Neural cell (in vitro differentiated cells): ENCODE measurements around the gene FYB1. TPM values are rescaled to one million over a fixed set of nuclear protein-coding genes. Genes with fewer than 3 reads are reported as not detected.

ENCODE experiments used
- H2AFZ ChIP-seq: fragments of 200-600, 300-800 bp; sonication (generic), shearing (Covaris generic); 2 replicates; pipeline ENCODE4 v1.6.0; 2014; ENCODE audit warnings: low read depth, mild to moderate bottlenecking, antibody characterized with exemption, low read length, moderate library complexity
- H3F3A ChIP-seq: fragments of 200-600 bp; shearing (Covaris generic); 2 replicates; pipeline ENCODE4 v1.6.1; 2016; ENCODE audit warnings: mild to moderate bottlenecking, moderate library complexity, mixed read lengths, antibody characterized with exemption, low read length; ENCODE audit not compliant: insufficient read depth, poor library complexity, severe bottlenecking
- H3K27ac ChIP-seq: fragments of 200-600, 300-800 bp; sonication (generic), shearing (Covaris generic); 2 replicates; pipeline ENCODE4 v1.5.1; 2014; ENCODE audit warnings: mild to moderate bottlenecking, low read length, moderate library complexity
- H3K27me3 ChIP-seq: fragments of 300-800, 200-600 bp; sonication (generic), shearing (Covaris generic); 2 replicates; pipeline ENCODE4 v1.6.0; 2014; ENCODE audit warnings: mild to moderate bottlenecking, low read depth, low read length, moderate library complexity; ENCODE audit not compliant: insufficient read depth
- H3K36me3 ChIP-seq: fragments of 300-800, 200-600 bp; sonication (generic), shearing (Covaris generic); 2 replicates; pipeline ENCODE4 v1.5.1; 2014; ENCODE audit warnings: mild to moderate bottlenecking, antibody characterized with exemption, low read length, moderate library complexity; ENCODE audit not compliant: insufficient read depth
- H3K4me2 ChIP-seq: fragments of 300-800, 200-600 bp; sonication (generic), shearing (Covaris generic); 2 replicates; pipeline ENCODE4 v1.6.0; 2014; ENCODE audit warnings: mild to moderate bottlenecking, low read length
- H3K4me3 ChIP-seq: fragments of 300-800, 200-600 bp; sonication (generic), shearing (Covaris generic); 2 replicates; pipeline ENCODE4 v1.5.1; 2014; ENCODE audit warnings: mild to moderate bottlenecking, low read length, moderate library complexity
- H3K79me2 ChIP-seq: fragments of 200-600 bp; shearing (Covaris generic); replicated peaks from 2 replicates; pipeline ENCODE4 v1.6.0; 2014; ENCODE audit warnings: mild to moderate bottlenecking, low read length, moderate library complexity; ENCODE audit not compliant: insufficient read depth
- H3K9ac ChIP-seq: fragments of 300-800, 200-600 bp; sonication (generic), shearing (Covaris generic); 2 replicates; pipeline ENCODE4 v1.6.1; 2016; ENCODE audit warnings: mild to moderate bottlenecking, low read length, mixed read lengths
- H3K9me2 ChIP-seq: fragments of 200-600 bp; shearing (Covaris generic); 2 replicates; pipeline ENCODE4 v1.6.1; 2016; ENCODE audit warnings: mild to moderate bottlenecking, low read length, mixed read lengths; ENCODE audit not compliant: insufficient read depth
- H3K9me3 ChIP-seq: fragments of 200-600, 300-800 bp; sonication (generic), shearing (Covaris generic); 2 replicates; pipeline ENCODE4 v1.6.1; 2016; ENCODE audit warnings: mild to moderate bottlenecking, mixed run types, low read length, moderate library complexity, mixed read lengths
- H4K20me1 ChIP-seq: fragments of 200-600 bp; shearing (Covaris generic); 2 replicates; pipeline ENCODE4 v1.6.1; 2016; ENCODE audit warnings: mild to moderate bottlenecking, mixed run types; ENCODE audit not compliant: insufficient read depth
- CTCF ChIP-seq: fragments of 450-650 bp; IDR thresholded peaks from 2 replicates; pipeline ENCODE4 v1.5.1; 2014; ENCODE audit warnings: antibody characterized with exemption, mild to moderate bottlenecking, moderate library complexity; ENCODE audit not compliant: poor library complexity, severe bottlenecking
- EP300 ChIP-seq: fragments of 450-650 bp; conservative IDR thresholded peaks from 2 replicates; pipeline ENCODE4 v1.6.1; 2014; ENCODE audit warnings: antibody characterized with exemption, mild to moderate bottlenecking, moderate library complexity; ENCODE audit not compliant: poor library complexity, severe bottlenecking
- EZH2 ChIP-seq: fragments of 200-600, 300-800 bp; shearing (Covaris generic), sonication (generic); IDR thresholded peaks from 2 replicates; pipeline ENCODE4 v1.6.1; 2014; ENCODE audit warnings: antibody characterized with exemption, low read length, borderline replicate concordance, mild to moderate bottlenecking; ENCODE audit not compliant: insufficient read depth, poor library complexity, severe bottlenecking
- MXI1 ChIP-seq: fragments of 450-650 bp; conservative IDR thresholded peaks from 2 replicates; pipeline ENCODE4 v1.6.1; 2014; ENCODE audit warnings: antibody characterized with exemption, mild to moderate bottlenecking; ENCODE audit not compliant: poor library complexity, severe bottlenecking
- POLR2AphosphoS5 ChIP-seq: IDR thresholded peaks from 2 replicates; pipeline ENCODE4 v1.6.1; 2012
- RAD21 ChIP-seq: fragments of 450-650 bp; conservative IDR thresholded peaks from 2 replicates; pipeline ENCODE4 v1.6.1; 2014; ENCODE audit warnings: antibody characterized with exemption, mild to moderate bottlenecking, moderate library complexity
- REST ChIP-seq: IDR thresholded peaks from 2 replicates; pipeline ENCODE4 v1.6.1; 2012; ENCODE audit warnings: borderline replicate concordance
- SMC3 ChIP-seq: fragments of 450-650 bp; conservative IDR thresholded peaks from 2 replicates; pipeline ENCODE4 v1.6.1; 2014; ENCODE audit warnings: antibody characterized with exemption, mild to moderate bottlenecking, moderate library complexity; ENCODE audit not compliant: poor library complexity
- TAF1 ChIP-seq: IDR thresholded peaks from 2 replicates; pipeline ENCODE4 v1.6.1; 2012; ENCODE audit warnings: low read depth
- polyA plus RNA-seq: library from polyadenylated mRNA; depleted of rRNA; stranded (reverse); fragments of >200 nt; gene quantifications from 2 replicates; pipeline ENCODE4 v1.2.3, GENCODE V29; 2014

The FYB1 gene
- polyA plus RNA-seq, 1 donor from 2014 or later: not detected

- no peaks in the 10 kb centered on the region for H3F3A ChIP-seq
- no peak overlapping the region for H3K4me2 ChIP-seq
- no peaks in the 10 kb centered on the region for H4K20me1 ChIP-seq
- TF ChIP-seq POLR2AphosphoS5 (no peak), RAD21 (no peak), CTCF (no peak), EZH2 (no peak), TAF1 (no peak), MXI1 (no peak), REST (no peak), SMC3 (no peak), EP300 (no peak)
- no peaks in the 10 kb centered on the region for H3K9me3 ChIP-seq
- H3K36me3 ChIP-seq: no peaks in the 10 kb centered on the region
- no peaks in the 10 kb centered on the region for H3K27me3 ChIP-seq
- no peaks in the 10 kb centered on the region for H3K9me2 ChIP-seq
- H2AFZ ChIP-seq: no peak overlapping the region
- H3K79me2 ChIP-seq: no peaks in the 10 kb centered on the region
- no peak overlapping the region for H3K4me3 ChIP-seq
- no peak overlapping the region for H3K27ac ChIP-seq
- H3K9ac ChIP-seq: no peak overlapping the region
Measured at GRCh38 chr5:39102684-39103155, 116.6 kb downstream of the FYB1 start.

- H3K4me2 ChIP-seq: no peak overlapping the region
- no peak for TF ChIP-seq MXI1
- no peak for TF ChIP-seq POLR2AphosphoS5
- no peak for TF ChIP-seq TAF1
- TF ChIP-seq SMC3: no peak
- no peak for TF ChIP-seq CTCF
- TF ChIP-seq EZH2: no peak
- no peak for TF ChIP-seq EP300
- no peak for TF ChIP-seq REST
- TF ChIP-seq RAD21: no peak
- no peaks in the 10 kb centered on the region for H3K9me3 ChIP-seq
- no peaks in the 10 kb centered on the region for H3K79me2 ChIP-seq
- no peaks in the 10 kb centered on the region for H3F3A ChIP-seq
- no peaks in the 10 kb centered on the region for H3K9me2 ChIP-seq
- H3K4me3 ChIP-seq: no peak overlapping the region
- no peak overlapping the region for H2AFZ ChIP-seq
- H3K27me3 ChIP-seq: no peaks in the 10 kb centered on the region
- H3K27ac ChIP-seq: no peak overlapping the region
- H3K9ac ChIP-seq: no peak overlapping the region
- no peaks in the 10 kb centered on the region for H3K36me3 ChIP-seq
- H4K20me1 ChIP-seq: no peaks in the 10 kb centered on the region
Measured at GRCh38 chr5:39100851-39101396, 118.4 kb downstream of the FYB1 start.
